HG03457 (cell line): ENCODE results near the gene PPP1CA.
"Not testable (repeated sequence)": the region's sequence is repeated elsewhere in the genome, so short reads cannot be mapped to it uniquely, and the experiment has no call there.

Experiments used
- ATAC-seq: cut with Tn5 transposase; IDR thresholded peaks from one replicate; pipeline ENCODE4 v1.9.1; 2021; ENCODE audit warnings: moderate number of reproducible peaks; ENCODE audit not compliant: unreplicated experiment

The PPP1CA gene

GRCh38 chr11:67405196-67405567 is 3.5 kb upstream of the PPP1CA start:
- no peak for ATAC-seq

- ATAC-seq: no peak
Observed at GRCh38 chr11:67404515-67405195, 3.0 kb upstream of the PPP1CA start.

GRCh38 chr11:67403085-67403484 is 1.4 kb upstream of the PPP1CA start:
- not testable (repeated sequence) for ATAC-seq

- ATAC-seq: not testable (repeated sequence)
Observed at GRCh38 chr11:67402192-67402839, 658 bp upstream of the PPP1CA start.

GRCh38 chr11:67400942-67401494 is 640 bp downstream of the PPP1CA start:
- peak; percentile 12 for ATAC-seq

- ATAC-seq: no peak
Observed at GRCh38 chr11:67400251-67400941, 1.3 kb downstream of the PPP1CA start.

GRCh38 chr11:67398661-67399563 is 2.7 kb downstream of the PPP1CA start:
- ATAC-seq: no peak

- ATAC-seq: no peak
Observed at GRCh38 chr11:67397986-67398660, 3.5 kb downstream of the PPP1CA start.

GRCh38 chr11:67397536-67397935 is 4.1 kb downstream of the PPP1CA start:
- ATAC-seq: no peak

- ATAC-seq: no peak
Observed at GRCh38 chr11:67396587-67397389, 4.9 kb downstream of the PPP1CA start.

GRCh38 chr11:67396259-67396581 is 5.4 kb downstream of the PPP1CA start:
- ATAC-seq: no peak

- ATAC-seq: no peak
Observed at GRCh38 chr11:67395555-67396258, 6.0 kb downstream of the PPP1CA start.

GRCh38 chr11:67393990-67394389 is 7.7 kb downstream of the PPP1CA start:
- ATAC-seq: no peak

GRCh38 chr11:67393437-67393836 is 8.2 kb downstream of the PPP1CA start:
- ATAC-seq: no peak

- no peak for ATAC-seq
Observed at GRCh38 chr11:67392183-67392715, 9.4 kb downstream of the PPP1CA start.

GRCh38 chr11:67391304-67392182 is 10.1 kb downstream of the PPP1CA start, which contains the start of gene RAD9A:
Gene RAD9A (plus strand): TSS chr11:67391986. CDS start chr11:67392045, 59 bp downstream.
- ATAC-seq: peak; percentile 38

GRCh38 chr11:67390947-67391303 is 10.7 kb downstream of the PPP1CA start:
- ATAC-seq: no peak

GRCh38 chr11:67389477-67389876 is 12.2 kb downstream of the PPP1CA start:
- no peak for ATAC-seq
